Stimulated activated CD4-positive, alpha-beta T cell treated with anti-CD3 and anti-CD28 coated beads, Interleukin-4, amount 100 ng/mL, for 1 hour (primary cell): ENCODE data around the gene ADGRF4.
"Not testable (repeated sequence)": the region's sequence is repeated elsewhere in the genome, so short reads cannot be mapped to it uniquely, and the experiment has no call there.

ENCODE experiments used
- DNase-seq: peaks from one replicate; pipeline ENCODE4 v3.0.0-alpha.2; 2020

Gene ADGRF4

DNA sequence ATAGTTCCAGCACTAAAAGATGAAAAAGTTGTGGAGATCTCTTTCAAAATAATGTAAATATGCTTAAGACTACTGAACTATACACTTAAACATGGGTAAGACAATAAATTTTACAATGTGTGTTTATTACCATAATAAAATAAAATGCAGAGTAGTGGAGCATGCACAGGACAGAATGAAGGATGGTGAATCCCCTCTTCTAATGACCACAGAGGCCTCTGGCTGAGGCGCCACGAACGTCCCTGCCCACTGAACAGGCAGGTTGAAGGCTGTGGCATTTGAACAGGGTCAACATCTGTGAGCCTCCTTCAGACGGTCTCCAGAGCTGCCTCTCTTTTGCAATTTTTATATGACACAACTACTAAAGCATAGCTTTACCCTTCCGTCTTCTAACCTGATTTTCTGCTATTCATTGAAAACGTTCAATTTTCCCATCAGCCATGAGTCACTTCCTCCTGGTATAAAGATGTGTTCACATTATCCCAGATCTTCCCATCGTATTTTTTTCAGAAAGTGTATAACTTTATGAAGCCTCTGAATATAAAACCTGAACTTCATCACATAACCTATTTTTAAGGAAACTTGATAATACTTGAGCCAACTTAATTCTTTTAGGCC lies 37.8 kb downstream of the ADGRF4 start:
- DNase-seq: no peak

GRCh38 chr6:47737406-47737805 lies 39.0 kb downstream of the ADGRF4 start:
- no peak for DNase-seq

GRCh38 chr6:47740714-47741113 lies 42.3 kb downstream of the ADGRF4 start:
- DNase-seq: no peak

DNA sequence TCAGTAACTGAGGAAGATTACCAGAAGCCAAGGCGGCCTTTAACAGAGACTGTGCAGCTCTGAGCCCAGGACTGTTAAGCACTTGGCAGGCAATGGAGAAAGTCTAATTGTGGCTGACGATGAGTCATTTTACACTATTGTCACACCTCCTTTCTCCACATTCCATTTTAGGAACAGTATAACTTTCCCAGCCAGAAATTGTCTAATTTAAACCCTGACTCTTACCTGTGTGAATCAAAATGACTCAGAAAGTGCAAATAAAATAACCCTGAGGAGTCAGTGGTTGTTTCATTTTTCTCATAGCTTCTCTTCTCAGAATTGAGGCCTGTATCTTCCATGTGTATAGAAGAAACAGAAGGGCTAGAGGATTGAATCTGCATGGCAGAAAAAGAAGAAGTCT lies 43.4 kb downstream of the ADGRF4 start:
- DNase-seq: no peak

DNA sequence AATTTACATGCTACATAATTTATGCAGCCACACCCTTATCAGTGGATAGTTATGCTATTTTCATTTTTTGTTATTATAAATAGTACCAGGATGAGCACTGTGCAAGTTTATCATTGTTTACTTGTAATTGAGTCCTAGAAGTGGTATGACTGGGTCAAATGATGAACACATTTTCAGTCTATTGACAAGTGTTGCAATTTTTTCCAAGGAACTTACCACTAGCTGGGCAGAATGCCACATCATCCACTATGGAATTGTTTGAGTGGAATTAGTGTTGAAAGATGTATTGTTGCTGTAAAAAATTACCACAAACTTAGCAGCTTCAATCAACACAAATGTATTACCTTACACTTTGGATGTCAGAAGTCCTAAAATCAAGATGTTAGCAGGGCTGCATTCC lies 45.4 kb downstream of the ADGRF4 start:
- no peak for DNase-seq

DNA sequence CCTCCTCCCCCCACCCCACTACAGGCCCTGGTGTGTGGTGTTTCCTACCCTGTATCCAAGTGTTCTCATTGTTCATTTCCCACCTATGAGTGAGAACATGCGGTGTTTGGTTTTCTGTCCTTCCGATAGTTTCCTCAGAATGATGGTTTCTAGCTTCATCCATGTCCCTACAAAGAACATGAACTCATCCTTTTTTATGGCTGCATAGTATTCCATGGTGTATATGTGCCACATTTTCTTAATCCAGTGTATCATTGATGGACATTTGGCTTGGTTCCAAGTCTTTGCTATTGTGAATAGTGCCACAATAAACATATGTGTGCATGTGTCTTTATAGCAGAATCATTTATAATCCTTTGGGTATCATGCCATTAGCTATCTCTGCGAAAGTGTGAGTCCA lies 46.9 kb downstream of the ADGRF4 start:
- DNase-seq: not testable (repeated sequence)

DNA sequence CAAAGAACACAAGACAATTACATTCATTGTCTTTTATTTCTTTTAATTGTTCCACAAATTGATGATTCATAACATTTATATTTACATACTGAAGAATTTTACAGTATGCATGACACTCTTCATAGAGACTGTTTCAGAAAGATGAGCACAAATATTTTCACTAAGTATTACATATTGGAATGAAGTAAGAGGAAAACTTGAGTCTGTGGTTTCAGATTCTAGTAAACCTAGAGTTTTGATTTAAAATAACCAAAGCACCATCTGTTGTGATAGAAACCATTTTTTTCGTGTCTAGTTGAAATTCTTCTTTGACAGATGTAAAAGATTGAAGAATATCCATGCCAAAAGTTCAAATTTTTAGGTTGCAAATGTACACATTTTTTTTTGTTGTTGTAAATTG lies 51.4 kb downstream of the ADGRF4 start:
- DNase-seq: no peak

DNA sequence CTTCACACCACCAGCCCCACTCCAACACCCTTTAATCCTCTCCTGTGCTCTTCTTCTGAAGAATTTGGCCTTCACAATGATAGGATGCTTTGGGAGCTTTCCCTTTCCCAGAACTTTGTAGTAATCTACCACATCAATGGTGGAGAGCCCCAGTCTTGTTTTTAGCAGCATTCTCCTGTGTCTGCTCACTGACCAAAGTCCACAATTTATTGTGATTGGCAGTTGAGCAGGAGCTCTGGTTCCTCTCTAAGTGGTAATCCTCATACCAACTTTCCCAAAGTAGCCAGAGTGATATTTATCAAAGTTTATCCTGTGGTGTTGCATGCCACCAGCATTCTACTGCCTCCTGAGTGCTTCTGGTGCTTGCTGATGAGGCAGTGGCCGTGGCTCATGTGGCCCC lies 54.4 kb downstream of the ADGRF4 start:
- no peak for DNase-seq

DNA sequence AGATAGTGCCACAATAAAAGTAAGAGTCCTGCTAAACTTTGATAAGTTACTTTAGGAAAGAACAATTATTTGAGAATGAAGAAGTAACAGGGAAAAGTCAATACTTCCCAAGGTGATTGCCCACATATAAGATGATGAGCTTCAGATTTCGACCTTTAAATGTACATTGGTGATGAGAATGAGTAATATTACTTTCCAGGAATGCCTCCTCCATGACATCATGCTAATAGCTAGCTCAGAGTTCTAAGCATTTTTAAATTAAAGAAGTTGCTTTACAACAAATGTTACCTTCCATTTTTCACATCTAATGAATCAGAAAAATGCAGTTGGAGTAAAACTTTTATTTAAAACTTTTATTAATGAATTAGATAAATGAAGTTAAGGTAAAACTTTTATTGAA lies 61.0 kb downstream of the ADGRF4 start:
- DNase-seq: no peak

DNA sequence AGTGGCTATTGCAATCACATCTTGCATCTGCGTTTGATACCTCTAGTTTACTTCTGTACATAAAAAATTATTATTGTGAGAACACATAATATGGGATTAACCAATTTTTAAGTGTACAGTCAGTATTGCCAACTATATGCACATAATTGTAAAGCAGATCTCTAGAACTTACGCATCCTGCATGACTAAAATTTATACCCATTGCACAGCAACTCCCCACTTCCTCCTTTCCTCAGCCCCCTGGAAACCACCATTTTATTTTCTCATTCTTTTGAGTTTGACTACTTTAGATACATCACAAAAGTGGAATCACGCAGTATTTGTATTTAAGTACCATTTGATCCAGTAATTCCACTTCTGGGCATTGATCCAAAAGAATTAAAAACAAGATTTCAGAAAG lies 64.1 kb downstream of the ADGRF4 start:
- no peak for DNase-seq

DNA sequence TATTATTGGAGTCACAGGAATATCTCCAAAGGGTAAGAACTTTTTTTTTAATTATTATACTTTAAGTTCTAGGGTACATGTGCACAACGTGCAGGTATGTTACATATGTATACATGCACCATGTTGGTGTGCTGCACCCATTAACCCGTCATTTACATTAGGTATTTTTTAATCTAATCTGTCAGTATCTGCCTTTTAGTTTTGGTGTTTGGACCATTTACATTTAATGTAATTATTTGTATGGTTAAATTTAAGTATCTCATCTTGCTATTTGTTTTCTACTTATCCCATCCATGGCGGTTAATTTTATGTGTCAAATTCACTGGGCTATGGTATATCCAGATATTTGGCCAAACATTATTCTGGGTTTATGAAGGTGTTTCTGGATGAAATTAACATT lies 68.1 kb downstream of the ADGRF4 start:
- DNase-seq: no peak

- DNase-seq: no peak
Measured at GRCh38 chr6:47767102-47767501, 68.7 kb downstream of the ADGRF4 start.

GRCh38 chr6:47769982-47770381 lies 71.6 kb downstream of the ADGRF4 start:
- no peak for DNase-seq
